HUES6 (cell line): Measurements from ENCODE around the gene ETFDH.
A peak's percentile ranks its signal among the peaks of the same experiment; 100 is the strongest.
"Not testable (repeated sequence)": the region's sequence is repeated elsewhere in the genome, so short reads cannot be mapped to it uniquely, and the experiment has no call there.

Experiments used
- H3K27ac ChIP-seq: 2 replicates; pipeline ENCODE4 v1.7.0; 2013; ENCODE audit warnings: low read depth, mild to moderate bottlenecking, low read length, inconsistent platforms
- H3K27me3 ChIP-seq: 2 replicates; pipeline ENCODE4 v1.6.1; 2013; ENCODE audit warnings: low read length; ENCODE audit not compliant: control insufficient read depth, insufficient read depth
- H3K36me3 ChIP-seq: 2 replicates; pipeline ENCODE4 v1.6.1; 2013; ENCODE audit warnings: low read length; ENCODE audit not compliant: control insufficient read depth, insufficient read depth
- H3K4me1 ChIP-seq: 2 replicates; pipeline ENCODE4 v1.6.1; 2013; ENCODE audit warnings: low read length; ENCODE audit not compliant: control insufficient read depth, insufficient read depth
- H3K4me3 ChIP-seq: 2 replicates; pipeline ENCODE4 v1.5.1; 2013; ENCODE audit warnings: low read depth, low read length
- H3K9ac ChIP-seq: one replicate; pipeline ENCODE4 v1.6.1; 2013; ENCODE audit warnings: mild to moderate bottlenecking, low read length
- H3K9me3 ChIP-seq: 2 replicates; pipeline ENCODE4 v1.6.1; 2013; ENCODE audit warnings: low read depth, low read length; ENCODE audit not compliant: control insufficient read depth, insufficient read depth

Gene ETFDH

GRCh38 chr4:158678767-158679166, 6.7 kb downstream of the ETFDH start:
- no peaks in the 10 kb centered on the region for H3K27me3 ChIP-seq
- H3K9me3 ChIP-seq = no peaks in the 10 kb centered on the region
- H3K4me3 ChIP-seq = no peak overlapping the region
- H3K36me3 ChIP-seq = no peaks in the 10 kb centered on the region
- H3K9ac ChIP-seq = no peak overlapping the region
- H3K27ac ChIP-seq = no peak overlapping the region
- no peaks in the 10 kb centered on the region for H3K4me1 ChIP-seq

GRCh38 chr4:158681629-158682028, 9.5 kb downstream of the ETFDH start:
- H3K27ac ChIP-seq = no peak overlapping the region
- no peak overlapping the region for H3K4me3 ChIP-seq
- H3K27me3 ChIP-seq = no peaks in the 10 kb centered on the region
- H3K9me3 ChIP-seq = no peaks in the 10 kb centered on the region
- no peak overlapping the region for H3K9ac ChIP-seq
- no peaks in the 10 kb centered on the region for H3K4me1 ChIP-seq
- no peaks in the 10 kb centered on the region for H3K36me3 ChIP-seq

- no peak overlapping the region for H3K9ac ChIP-seq
Measured at GRCh38 chr4:158682066-158682465, 10.0 kb downstream of the ETFDH start.

DNA sequence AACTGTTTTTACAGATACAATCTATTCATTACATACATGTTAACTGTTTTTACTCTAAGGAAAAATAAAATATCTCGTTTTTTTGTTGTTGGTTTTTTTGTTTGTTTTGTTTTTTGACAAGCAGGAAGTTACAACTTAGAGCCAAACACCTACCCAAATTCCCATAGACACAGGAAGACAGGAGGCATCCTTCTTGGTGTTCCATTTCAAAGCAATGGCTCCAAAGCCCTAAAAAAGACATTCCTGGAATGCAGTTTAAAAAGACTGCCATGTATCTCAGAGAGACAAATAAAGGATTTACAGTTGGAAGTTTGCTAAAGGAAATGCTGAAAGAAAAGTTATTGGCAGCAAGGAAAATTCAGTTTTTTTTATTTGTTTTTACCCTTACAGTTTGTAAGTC, 16.7 kb downstream of the ETFDH start:
- H3K4me1 ChIP-seq = peaks cover 5% of the 10 kb centered on the region; the same call in 1 of the 2 replicates
- no peak overlapping the region for H3K4me3 ChIP-seq
- no peak overlapping the region for H3K9ac ChIP-seq
- H3K27me3 ChIP-seq = no peaks in the 10 kb centered on the region
- no peaks in the 10 kb centered on the region for H3K36me3 ChIP-seq
- peak overlapping the region; percentile 41; the same call in 1 of the 2 replicates for H3K27ac ChIP-seq
- no peaks in the 10 kb centered on the region for H3K9me3 ChIP-seq

More at GRCh38 chr4:158682066-158682465, 10.0 kb downstream of the ETFDH start:
- Histone ChIP-seq H3K9me3 (no peaks in the 10 kb centered on the region), H3K27ac (no peak overlapping the region), H3K27me3 (no peaks in the 10 kb centered on the region), H3K36me3 (no peaks in the 10 kb centered on the region), H3K4me3 (no peak overlapping the region), H3K4me1 (no peaks in the 10 kb centered on the region)

- Histone ChIP-seq H3K4me1 (no peaks in the 10 kb centered on the region), H3K36me3 (peaks cover 40% of the 10 kb centered on the region), H3K27ac (no peak overlapping the region), H3K4me3 (no peak overlapping the region), H3K9me3 (no peaks in the 10 kb centered on the region), H3K27me3 (no peaks in the 10 kb centered on the region), H3K9ac (no peak overlapping the region)
Measured at GRCh38 chr4:158704274-158704673, 32.2 kb downstream of the ETFDH start.

DNA sequence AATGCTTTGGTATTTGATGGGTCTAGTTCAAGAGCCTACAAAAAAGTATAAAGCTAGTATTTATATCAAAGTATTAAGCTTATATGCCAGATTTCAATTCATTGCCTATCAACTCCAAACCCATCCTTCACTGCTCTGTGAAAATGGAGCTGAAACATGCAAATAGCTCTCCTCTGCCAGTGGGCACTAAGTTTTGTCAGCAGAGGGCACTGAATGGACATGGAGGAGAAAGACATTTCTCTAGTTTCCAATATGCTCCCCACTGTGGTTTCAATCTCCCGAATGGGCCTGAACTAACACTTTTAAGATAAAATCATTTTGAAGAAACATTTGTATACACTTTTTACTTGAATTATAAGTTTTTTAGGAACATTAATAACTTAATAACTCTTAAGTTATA, 38.7 kb downstream of the ETFDH start:
- H3K36me3 ChIP-seq = peaks cover 94% of the 10 kb centered on the region
- no peaks in the 10 kb centered on the region for H3K27me3 ChIP-seq
- no peaks in the 10 kb centered on the region for H3K4me1 ChIP-seq
- H3K9me3 ChIP-seq = no peaks in the 10 kb centered on the region
- H3K27ac ChIP-seq = no peak overlapping the region
- H3K4me3 ChIP-seq = no peak overlapping the region
- no peak overlapping the region for H3K9ac ChIP-seq

DNA sequence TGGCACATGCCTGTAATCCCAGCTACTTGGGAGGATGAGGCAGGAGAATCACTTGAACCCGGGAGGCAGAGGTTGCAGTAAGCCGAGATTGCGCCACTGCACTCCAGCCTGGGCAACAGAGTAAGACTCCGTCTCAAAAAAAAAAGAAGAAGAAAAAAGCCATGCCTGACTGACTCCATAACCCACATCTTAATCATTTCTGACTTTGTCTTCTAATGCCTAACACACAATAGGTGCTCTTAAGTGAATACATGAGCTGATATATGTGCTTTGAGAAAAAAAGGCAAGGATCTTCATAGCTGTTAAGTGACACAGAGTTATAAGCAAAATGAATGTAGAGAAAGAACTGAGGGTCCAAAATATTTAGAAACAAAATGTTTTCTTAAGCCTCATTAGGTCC, 40.5 kb downstream of the ETFDH start:
- H3K27me3 ChIP-seq, H3K27ac ChIP-seq, H3K9me3 ChIP-seq, H3K4me1 ChIP-seq, H3K4me3 ChIP-seq, H3K9ac ChIP-seq: not testable (repeated sequence)
- H3K36me3 ChIP-seq = peaks cover 95% of the 10 kb centered on the region

DNA sequence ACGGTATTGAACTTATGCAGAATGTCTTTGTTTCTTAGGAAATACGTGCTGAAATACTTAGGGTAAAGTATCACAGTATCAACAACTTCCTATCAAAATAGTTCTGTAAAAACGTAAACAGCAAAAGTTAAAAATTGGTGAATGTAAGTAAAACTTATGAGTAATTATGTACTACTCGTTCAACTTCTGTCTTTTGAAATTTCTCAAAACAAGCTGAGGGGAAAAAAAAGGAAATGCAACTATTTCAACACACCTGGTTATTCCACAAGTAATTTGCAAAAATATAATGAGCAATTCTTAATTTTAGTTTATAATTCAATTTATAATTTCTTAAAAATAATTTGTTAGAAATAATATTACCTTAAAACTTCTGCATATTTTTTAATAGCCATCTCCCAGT, 42.8 kb downstream of the ETFDH start:
- Histone ChIP-seq H3K4me3 (no peak overlapping the region), H3K4me1 (no peaks in the 10 kb centered on the region), H3K36me3 (peaks cover 96% of the 10 kb centered on the region), H3K27ac (no peak overlapping the region), H3K27me3 (no peaks in the 10 kb centered on the region), H3K9me3 (no peaks in the 10 kb centered on the region), H3K9ac (no peak overlapping the region)

GRCh38 chr4:158715802-158716201, 43.7 kb downstream of the ETFDH start:
- no peaks in the 10 kb centered on the region for H3K27me3 ChIP-seq
- peaks cover 94% of the 10 kb centered on the region for H3K36me3 ChIP-seq
- no peak overlapping the region for H3K27ac ChIP-seq
- H3K9me3 ChIP-seq = no peaks in the 10 kb centered on the region
- no peak overlapping the region for H3K4me3 ChIP-seq
- no peak overlapping the region for H3K9ac ChIP-seq
- H3K4me1 ChIP-seq = no peaks in the 10 kb centered on the region

GRCh38 chr4:158721680-158722079, 49.6 kb downstream of the ETFDH start:
- peak overlapping the region; percentile 88; the same call in 1 of the 2 replicates for H3K4me3 ChIP-seq
- H3K27me3 ChIP-seq = no peaks in the 10 kb centered on the region
- no peak overlapping the region for H3K27ac ChIP-seq
- H3K9me3 ChIP-seq = no peaks in the 10 kb centered on the region
- H3K9ac ChIP-seq = no peak overlapping the region
- H3K4me1 ChIP-seq = no peaks in the 10 kb centered on the region
- peaks cover 46% of the 10 kb centered on the region for H3K36me3 ChIP-seq

DNA sequence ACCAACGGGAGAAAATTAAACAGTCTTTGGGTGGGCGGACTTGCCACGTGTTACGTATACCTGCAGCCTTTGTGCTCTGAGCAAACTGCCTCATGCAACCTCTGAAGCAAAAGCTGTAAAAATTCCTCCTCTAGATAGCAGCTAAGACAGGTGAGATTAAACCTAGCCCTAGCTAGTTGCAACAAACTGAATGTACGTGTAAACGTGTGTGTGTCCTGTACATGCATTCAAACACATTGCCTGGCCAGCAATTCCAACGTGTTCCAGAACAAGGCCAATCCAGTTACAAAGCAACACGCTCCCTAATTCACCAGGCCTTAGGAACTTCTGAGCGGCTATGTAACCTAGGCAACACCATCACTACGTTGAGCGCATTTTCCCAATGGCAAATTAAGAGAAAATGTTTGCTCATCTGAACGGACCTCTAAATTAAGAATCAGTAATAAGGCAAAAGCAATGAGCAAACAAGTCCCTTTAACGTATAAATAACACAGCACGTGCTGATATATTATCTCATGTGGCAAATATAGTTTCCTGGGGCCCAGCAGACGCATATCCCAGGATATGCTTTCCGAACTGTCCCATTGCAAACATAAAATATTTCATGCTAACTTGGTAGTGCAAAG, 50.3 kb downstream of the ETFDH start:
- Histone ChIP-seq H3K4me1 (no peaks in the 10 kb centered on the region), H3K27ac (peak overlapping the region; percentile 61; the same call in 1 of the 2 replicates), H3K9me3 (no peaks in the 10 kb centered on the region), H3K27me3 (no peaks in the 10 kb centered on the region), H3K4me3 (peak overlapping the region; percentile 88), H3K36me3 (peaks cover 39% of the 10 kb centered on the region), H3K9ac (peak overlapping the region; percentile 87)
